Keratinocyte (primary cell): ENCODE data around the gene SQOR. TPM values are rescaled to one million over a fixed set of nuclear protein-coding genes. Genes with fewer than 3 reads are reported as not detected.
A peak's percentile ranks its signal among the peaks of the same experiment; 100 is the strongest.

ENCODE experiments used
- DNase-seq: peaks from one replicate; pipeline ENCODE4 v3.0.0-alpha.2; 2011; ENCODE audit warnings: low read depth, missing footprints, low spot score
- FAIRE-seq: peaks from 2 replicates; lab custom pipeline; 2011; peaks lifted over from hg19 to GRCh38; lab: Jason Lieb, UNC
- H2AFZ ChIP-seq: 2 replicates; pipeline ENCODE4 v1.6.0; 2012; ENCODE audit warnings: low read length, control low read depth, inconsistent platforms; ENCODE audit not compliant: control insufficient read depth
- H3K27ac ChIP-seq: 2 replicates; pipeline ENCODE4 v1.5.1; 2011; ENCODE audit warnings: low read length; ENCODE audit not compliant: control insufficient read depth, insufficient read depth
- H3K27me3 ChIP-seq: 3 replicates; pipeline ENCODE4 v1.6.0; 2011; ENCODE audit warnings: low read length; ENCODE audit not compliant: control insufficient read depth, insufficient read depth; ENCODE audit errors: extremely low read depth
- H3K36me3 ChIP-seq, 2 experiments: 2 replicates in 1 of 2; 3 replicates in 1 of 2; pipeline ENCODE4 v1.5.1; 2011; ENCODE audit warnings: low read length in 2 of 2, mild to moderate bottlenecking in 1 of 2; ENCODE audit not compliant: control insufficient read depth in 2 of 2, insufficient read depth in 2 of 2; ENCODE audit errors: extremely low read depth in 1 of 2
- H3K4me1 ChIP-seq: 3 replicates; pipeline ENCODE4 v1.5.1; 2011; ENCODE audit warnings: low read length; ENCODE audit not compliant: control insufficient read depth, insufficient read depth; ENCODE audit errors: extremely low read depth
- H3K4me2 ChIP-seq: 3 replicates; pipeline ENCODE4 v1.6.0; 2011; ENCODE audit warnings: low read depth, low read length; ENCODE audit not compliant: control insufficient read depth, insufficient read depth; ENCODE audit errors: extremely low read depth
- H3K4me3 ChIP-seq, 3 experiments: fragments of 200-600 bp in 1 of 3; sonication (generic) in 1 of 3; 2 replicates in 2 of 3; 3 replicates in 1 of 3; pipeline ENCODE4 v1.5.1; 2011 to 2016; ENCODE audit warnings: low read length in 3 of 3, mild to moderate bottlenecking in 3 of 3, control low read depth in 2 of 3, inconsistent platforms in 1 of 3, low read depth in 1 of 3, mixed read lengths in 1 of 3, mixed run types in 1 of 3, moderate library complexity in 1 of 3; ENCODE audit not compliant: control insufficient read depth in 2 of 3, insufficient read depth in 2 of 3; ENCODE audit errors: extremely low read depth in 1 of 3
- H3K79me2 ChIP-seq: 2 replicates; pipeline ENCODE4 v1.6.0; 2012; ENCODE audit warnings: low read length; ENCODE audit not compliant: control insufficient read depth, insufficient read depth
- H3K9ac ChIP-seq: 3 replicates; pipeline ENCODE4 v1.6.0; 2011; ENCODE audit warnings: low read length; ENCODE audit not compliant: control insufficient read depth, insufficient read depth; ENCODE audit errors: extremely low read depth
- H3K9me1 ChIP-seq: 3 replicates; pipeline ENCODE4 v1.6.0; 2011; ENCODE audit warnings: low read length; ENCODE audit not compliant: control insufficient read depth, insufficient read depth; ENCODE audit errors: extremely low read depth
- H3K9me3 ChIP-seq: 2 replicates; pipeline ENCODE4 v1.5.1; 2012; ENCODE audit warnings: low read depth, low read length; ENCODE audit not compliant: control insufficient read depth
- H4K20me1 ChIP-seq: 3 replicates; pipeline ENCODE4 v1.6.0; 2011; ENCODE audit warnings: low read length; ENCODE audit not compliant: control insufficient read depth, insufficient read depth; ENCODE audit errors: extremely low read depth
- CTCF ChIP-seq, 3 experiments: IDR thresholded peaks in 1 of 3; conservative IDR thresholded peaks in 1 of 3; optimal IDR thresholded peaks in 1 of 3; 2 replicates in 2 of 3; 3 replicates in 1 of 3; pipeline versions ENCODE3 to v1.5.1; 2011; ENCODE audit warnings: low read length in 3 of 3, mild to moderate bottlenecking in 3 of 3, moderate library complexity in 2 of 3, control low read depth in 1 of 3, inconsistent platforms in 1 of 3; ENCODE audit not compliant: insufficient read depth in 2 of 3; ENCODE audit errors: extremely low read depth in 1 of 3
- EZH2 ChIP-seq: IDR thresholded peaks from one replicate; pipeline ENCODE4 v1.6.1; 2012; ENCODE audit warnings: inconsistent platforms, mild to moderate bottlenecking, low read length, moderate library complexity
- dilution Hi-C: fragments of 300-500 bp; cut with MboI; formaldehyde crosslinking; loops from one replicate; pipeline ENCODE4 v1.7.0; 2020; ENCODE audit warnings: low sequenced_read_pairs; ENCODE audit not compliant: extremely low pct_ligation_motif_present
- polyA plus RNA-seq, 5 experiments: library from polyadenylated mRNA; depleted of rRNA in 3 of 5; stranded (reverse) in 3 of 5; stranded (forward) in 1 of 5; unstranded in 1 of 5; fragments of >200 nt; gene quantifications; 1 replicate in 1 of 5; 2 replicates in 3 of 5; 3 replicates in 1 of 5; pipeline versions ENCODE4 v1.2.1 to v1.2.3, GENCODE V29; 2011 to 2012; ENCODE audit warnings: missing spikeins in 2 of 5, low read depth in 1 of 5, low replicate concordance in 1 of 5

The SQOR gene
- polyA plus RNA-seq, 1 donor (not counting 4 experiments of a cell fraction or from before 2014, with no cell fraction given) = 140 TPM

GRCh38 chr15:45665261-45665660 is 30.4 kb downstream of the SQOR start:
- H3K9ac ChIP-seq = no peak overlapping the region
- dilution Hi-C loops = no loop called here
- FAIRE-seq = no peak
- no peaks in the 10 kb centered on the region for H3K9me3 ChIP-seq
- peaks cover 9 to 30% of the 10 kb centered on the region in 2 experiments for H3K36me3 ChIP-seq
- no peak overlapping the region for H2AFZ ChIP-seq
- H4K20me1 ChIP-seq = no peaks in the 10 kb centered on the region
- no peak for TF ChIP-seq CTCF (optimal IDR thresholded peaks at IDR 0.05 in 1 of 3, IDR thresholded peaks at IDR 0.05 in 1 of 3, conservative IDR thresholded peaks at IDR 0.05 in 1 of 3; ENCODE audit: extremely low read depth in 1 of 3, insufficient read depth in 2 of 3, low read length in 3 of 3)
- no peak for TF ChIP-seq EZH2
- H3K4me2 ChIP-seq = no peak overlapping the region
- no peak for DNase-seq
- H3K9me1 ChIP-seq = no peaks in the 10 kb centered on the region
- no peaks in the 10 kb centered on the region for H3K27me3 ChIP-seq
- H3K4me1 ChIP-seq = peaks cover 2% of the 10 kb centered on the region
- no peak overlapping the region for H3K27ac ChIP-seq
- H3K79me2 ChIP-seq = no peaks in the 10 kb centered on the region
- H3K4me3 ChIP-seq = no peak overlapping the region

- no peaks in the 10 kb centered on the region for H4K20me1 ChIP-seq
- no peak overlapping the region for H2AFZ ChIP-seq
- no peak for FAIRE-seq
- no peak overlapping the region for H3K4me2 ChIP-seq
- no peaks in the 10 kb centered on the region for H3K4me1 ChIP-seq
- H3K9ac ChIP-seq = no peak overlapping the region
- dilution Hi-C loops = no loop called here
- H3K79me2 ChIP-seq = no peaks in the 10 kb centered on the region
- no peaks in the 10 kb centered on the region for H3K9me3 ChIP-seq
- no peak for DNase-seq
- H3K36me3 ChIP-seq = peaks cover 9 to 31% of the 10 kb centered on the region in 2 experiments
- H3K9me1 ChIP-seq = no peaks in the 10 kb centered on the region
- H3K27ac ChIP-seq = no peak overlapping the region
- TF ChIP-seq CTCF (optimal IDR thresholded peaks at IDR 0.05 in 1 of 3, IDR thresholded peaks at IDR 0.05 in 1 of 3, conservative IDR thresholded peaks at IDR 0.05 in 1 of 3; ENCODE audit: extremely low read depth in 1 of 3, insufficient read depth in 2 of 3, low read length in 3 of 3) (peak in 1 of 3 experiments; percentile 9), EZH2 (no peak)
- H3K4me3 ChIP-seq = no peak overlapping the region
- no peaks in the 10 kb centered on the region for H3K27me3 ChIP-seq
Observed at GRCh38 chr15:45666119-45666875, 31.5 kb downstream of the SQOR start.
